Measurements from ENCODE around the gene SH3RF2.
"Not testable (repeated sequence)": the region's sequence is repeated elsewhere in the genome, so short reads cannot be mapped to it uniquely, and the experiment has no call there.

The SH3RF2 gene

DNA sequence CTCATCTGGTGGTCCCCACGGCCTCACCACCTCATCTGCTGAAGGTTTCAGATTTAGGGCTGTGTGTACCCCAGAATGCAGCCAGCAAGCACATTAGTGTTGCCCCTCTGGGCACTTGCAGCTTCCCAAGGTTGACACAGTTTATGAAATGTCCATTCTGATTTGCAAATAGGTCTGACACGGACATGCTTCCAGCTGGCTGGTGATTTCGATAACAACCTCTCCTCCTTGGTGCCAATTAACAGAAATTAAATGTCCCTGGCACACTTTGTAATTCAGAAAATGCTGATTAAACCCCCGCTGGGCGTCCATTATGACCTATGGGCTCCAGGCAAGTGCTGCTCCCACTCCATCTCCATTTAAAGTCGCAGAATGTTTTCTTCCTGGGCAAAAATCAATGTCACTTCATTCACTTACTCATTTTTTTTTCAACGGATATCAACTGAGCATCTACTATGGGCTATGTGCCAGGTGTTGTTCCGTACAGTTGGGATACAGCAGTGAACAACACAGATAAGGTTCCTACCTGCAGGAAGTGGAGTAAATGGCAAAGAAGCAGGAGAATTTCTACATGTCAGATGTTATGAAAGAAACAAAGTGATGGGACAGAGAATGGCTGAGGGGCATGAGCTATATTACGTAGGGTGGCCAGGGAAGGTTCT, 137.0 kb downstream of the SH3RF2 start:
- in situ Hi-C loops (cut with MboI; ENCODE audit: low sequenced_read_pairs), result loop anchor here (25.0 kb wide), 1 partner anchor 1861 kb away; no protein-coding TSS in a partner anchor

DNA sequence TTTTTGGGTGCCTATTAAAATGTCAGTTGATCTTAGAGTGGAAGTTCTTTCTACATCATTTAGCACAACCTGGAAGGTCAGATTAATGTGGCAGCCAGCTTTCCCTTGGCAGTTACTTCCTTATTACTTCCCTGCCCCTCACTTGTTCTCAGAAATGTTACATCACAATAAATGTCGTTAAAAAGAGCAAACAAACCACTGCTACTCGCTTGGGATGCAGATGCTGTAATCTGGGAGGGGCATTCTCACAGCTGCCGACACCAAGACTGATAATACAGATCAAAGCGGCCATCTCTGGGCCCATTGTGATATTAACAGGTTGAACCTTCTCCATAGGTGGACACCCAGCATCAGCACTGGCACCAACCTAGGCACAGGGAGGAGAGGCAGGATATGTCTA, 139.7 kb downstream of the SH3RF2 start:
- in situ Hi-C loops (cut with MboI; ENCODE audit: low sequenced_read_pairs), result no loop called here

DNA sequence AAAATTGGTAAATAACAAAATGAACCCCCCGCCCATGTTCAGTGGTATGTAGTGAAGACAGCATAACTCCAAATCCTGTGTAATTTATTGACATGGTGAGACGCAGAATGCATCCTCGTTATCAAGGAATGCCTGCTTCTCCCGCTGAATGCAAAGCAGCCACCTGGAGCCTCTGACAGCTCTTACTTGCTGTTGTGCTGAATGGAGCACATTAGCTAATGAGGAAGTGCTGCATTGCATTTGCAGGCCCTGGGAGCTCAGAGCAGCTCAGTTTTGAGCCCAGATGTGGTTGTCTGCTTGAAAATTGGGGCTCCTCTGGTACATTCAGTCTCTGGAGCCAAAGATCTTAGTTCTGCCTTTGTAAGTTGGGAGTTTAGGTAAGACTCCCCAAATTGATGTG, 140.1 kb downstream of the SH3RF2 start:
- in situ Hi-C loops (cut with MboI; ENCODE audit: low sequenced_read_pairs), result no loop called here

DNA sequence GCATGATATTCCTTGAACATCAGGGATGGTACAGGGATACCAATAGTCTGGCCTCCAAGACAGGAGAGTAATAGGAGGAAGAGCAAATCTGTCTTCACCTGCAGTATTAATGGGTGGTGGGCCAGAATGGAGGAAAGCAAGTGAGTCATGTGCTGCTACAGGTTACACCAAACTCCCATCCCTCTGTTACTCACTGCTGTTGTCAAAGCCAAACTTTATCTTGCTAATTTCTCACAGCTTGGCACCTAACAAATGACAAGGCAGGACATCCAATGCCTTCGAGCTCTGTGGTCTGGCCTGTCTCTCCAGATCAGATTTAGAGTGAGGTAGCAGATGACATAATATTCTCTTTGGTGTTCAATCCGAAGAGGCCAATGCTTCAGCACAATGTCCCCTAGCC, 142.2 kb downstream of the SH3RF2 start:
- in situ Hi-C loops (cut with MboI; ENCODE audit: low sequenced_read_pairs), result no loop called here

DNA sequence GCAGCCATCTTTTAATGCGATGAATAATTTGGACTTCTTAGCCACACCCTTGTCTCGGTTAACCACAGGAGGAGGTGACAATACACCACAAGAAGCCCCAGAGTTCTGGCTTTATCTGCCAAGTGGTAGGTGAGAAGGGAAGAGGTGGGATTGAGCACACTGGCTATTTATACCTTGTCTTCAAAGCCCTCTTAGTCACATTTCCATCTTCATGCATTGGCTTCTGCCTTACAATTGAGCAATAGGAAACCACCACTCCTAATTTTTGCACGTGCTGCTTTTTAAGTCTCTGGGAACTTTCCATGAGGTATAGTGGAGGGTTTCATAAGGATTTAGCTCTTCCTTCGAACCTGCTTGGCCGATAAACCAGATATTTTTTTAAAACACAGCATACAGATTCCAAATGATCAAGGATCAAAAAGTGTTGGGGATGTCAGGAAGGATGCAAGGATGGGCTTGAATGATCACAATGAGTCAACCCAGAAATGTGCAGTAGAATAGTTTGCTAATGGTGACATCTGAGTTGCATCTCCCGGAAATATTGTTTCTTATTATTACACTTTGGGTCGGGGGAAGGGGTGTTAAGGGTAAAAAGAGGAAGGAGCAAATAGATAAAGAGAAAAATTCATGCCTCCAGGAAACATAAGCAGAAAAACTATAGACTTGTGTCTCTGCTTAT, 143.5 kb downstream of the SH3RF2 start:
- in situ Hi-C loops (cut with MboI; ENCODE audit: low sequenced_read_pairs), result no loop called here

DNA sequence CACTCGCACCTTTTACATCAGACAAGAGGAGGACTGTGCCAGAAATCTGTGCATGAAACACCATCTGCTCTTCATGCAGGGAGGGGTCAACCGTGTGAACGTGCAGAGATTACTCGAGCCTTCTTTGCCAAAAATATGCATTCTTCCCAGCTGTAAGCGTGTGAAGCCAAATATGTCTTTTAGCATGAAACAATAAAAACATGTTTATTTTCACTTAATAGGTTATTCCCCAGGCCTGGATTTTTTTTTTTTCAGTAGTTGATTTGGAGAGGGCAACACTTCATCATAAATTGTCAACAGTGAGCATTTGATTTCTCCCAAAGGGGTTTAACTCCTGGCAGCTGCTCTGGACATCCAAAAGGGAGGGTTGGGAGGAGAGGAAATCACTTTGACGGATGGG, 145.2 kb downstream of the SH3RF2 start:
- in situ Hi-C loops (cut with MboI; ENCODE audit: low sequenced_read_pairs), result no loop called here

DNA sequence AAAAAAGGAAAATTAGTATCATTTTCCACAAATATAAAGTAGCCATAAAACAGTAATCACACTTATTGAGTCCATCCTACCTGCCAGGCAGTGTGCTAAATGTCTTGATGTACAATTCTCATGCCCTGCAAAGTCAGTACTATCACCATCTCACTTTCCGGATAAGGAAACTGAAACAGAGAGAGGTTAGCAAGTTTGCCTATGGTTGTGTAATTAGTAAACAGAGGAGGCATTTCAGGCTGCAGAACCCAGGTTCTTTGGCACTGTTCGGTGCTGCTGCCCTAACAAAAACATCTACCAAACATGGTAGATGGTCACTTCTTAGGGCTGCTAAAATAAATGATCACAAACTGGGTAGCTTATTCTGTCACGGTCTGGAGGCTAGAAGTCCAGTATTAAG, 146.4 kb downstream of the SH3RF2 start:
- in situ Hi-C loops (cut with MboI; ENCODE audit: low sequenced_read_pairs), result no loop called here

DNA sequence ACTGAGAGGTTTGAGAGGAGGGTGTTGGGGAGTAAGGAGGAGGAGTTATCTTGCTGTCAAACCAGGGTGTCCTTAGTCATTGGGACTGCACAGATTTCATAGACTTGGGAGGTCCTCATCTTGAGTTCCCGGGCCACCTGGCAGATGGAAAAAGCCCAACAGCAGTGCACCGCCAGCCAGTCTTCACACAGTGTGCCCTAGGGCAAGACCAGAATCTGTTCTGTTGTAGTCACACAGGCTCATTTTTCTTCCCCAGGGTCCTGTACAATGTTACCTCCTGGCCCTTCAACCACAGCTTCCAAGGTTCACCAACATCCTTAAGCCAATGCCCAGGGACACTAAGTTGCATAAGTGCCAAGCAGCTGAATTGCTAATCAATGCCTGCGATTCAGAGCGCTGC, 148.0 kb downstream of the SH3RF2 start:
- in situ Hi-C loops (cut with MboI; ENCODE audit: low sequenced_read_pairs), result no loop called here

DNA sequence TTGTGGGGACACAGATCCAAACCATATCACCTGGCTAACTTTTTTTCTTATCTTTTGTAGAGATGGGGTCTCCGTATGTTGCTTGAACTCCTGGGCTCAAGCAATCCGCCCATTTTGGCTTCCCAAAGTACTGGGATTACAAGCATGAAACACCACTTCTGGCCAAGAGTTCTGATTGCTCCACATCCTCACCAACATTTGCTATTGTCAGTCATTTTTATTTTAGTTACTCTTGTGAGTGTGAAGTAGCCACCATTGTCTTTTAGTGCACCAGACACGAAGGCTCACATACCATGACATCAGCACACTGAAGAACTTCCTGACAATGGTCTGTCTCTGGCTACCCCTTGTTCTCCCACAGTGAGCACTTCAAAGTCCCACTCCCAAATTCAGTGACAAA, 151.7 kb downstream of the SH3RF2 start:
- in situ Hi-C loops (cut with MboI; ENCODE audit: low sequenced_read_pairs), result no loop called here

DNA sequence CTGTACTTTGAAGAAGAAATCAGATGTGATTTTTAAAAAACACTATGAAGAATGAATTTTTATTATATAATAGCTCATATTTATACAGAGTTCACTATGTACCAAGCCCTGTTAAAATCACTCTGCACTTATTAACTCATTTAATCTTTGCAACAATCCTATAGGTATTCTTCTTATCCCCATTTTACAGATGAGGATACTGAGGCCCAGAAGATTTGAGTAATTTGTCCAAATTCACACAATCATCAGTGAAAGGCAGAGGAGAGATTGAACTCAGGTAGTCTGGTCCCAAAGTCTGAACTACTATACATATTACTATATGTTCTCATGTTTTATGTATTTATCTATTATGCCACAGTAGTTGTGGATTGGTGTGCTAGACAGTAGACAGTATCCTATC, 152.9 kb downstream of the SH3RF2 start:
- in situ Hi-C loops (cut with MboI; ENCODE audit: low sequenced_read_pairs), result no loop called here

DNA sequence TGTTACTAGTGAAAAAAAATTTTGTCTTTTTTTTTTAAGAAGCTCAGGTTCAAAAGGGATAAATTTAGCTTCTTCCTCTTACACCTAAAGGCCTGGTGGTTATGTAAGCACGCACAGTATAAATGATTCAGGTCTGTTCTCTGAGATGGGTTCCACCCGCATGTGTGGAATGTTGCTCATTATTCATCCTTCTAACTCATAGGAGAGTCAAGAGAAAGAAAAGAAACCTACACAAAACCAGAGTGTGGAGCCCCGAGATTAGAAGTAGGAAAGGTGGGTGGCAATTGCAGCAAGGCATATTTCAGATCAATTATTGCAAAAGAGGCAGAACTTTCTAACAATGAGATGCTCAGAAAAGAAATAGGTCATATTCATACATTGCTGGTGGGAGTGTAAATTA, 155.5 kb downstream of the SH3RF2 start:
- in situ Hi-C loops (cut with MboI; ENCODE audit: low sequenced_read_pairs), result no loop called here

DNA sequence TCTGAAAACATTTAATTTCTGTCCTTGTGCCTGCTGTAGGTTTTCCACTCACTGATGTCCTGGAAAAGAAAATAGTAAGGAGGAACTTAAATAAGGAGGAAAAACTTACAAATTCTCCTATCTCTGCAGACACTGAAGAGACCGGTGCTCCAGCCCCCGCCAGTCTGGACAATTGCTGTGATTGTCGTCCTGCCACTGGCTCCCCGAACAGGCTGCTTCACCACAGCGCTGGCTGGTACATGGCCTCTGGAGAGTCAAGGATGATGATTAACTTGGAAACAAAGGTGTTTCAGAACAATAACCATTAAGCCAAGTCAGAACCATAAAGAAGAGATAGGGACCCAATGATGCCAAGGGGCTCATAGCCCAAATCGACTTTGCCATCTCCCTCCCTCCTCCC, 161.7 kb downstream of the SH3RF2 start:
- in situ Hi-C loops (cut with MboI; ENCODE audit: low sequenced_read_pairs), result no loop called here

DNA sequence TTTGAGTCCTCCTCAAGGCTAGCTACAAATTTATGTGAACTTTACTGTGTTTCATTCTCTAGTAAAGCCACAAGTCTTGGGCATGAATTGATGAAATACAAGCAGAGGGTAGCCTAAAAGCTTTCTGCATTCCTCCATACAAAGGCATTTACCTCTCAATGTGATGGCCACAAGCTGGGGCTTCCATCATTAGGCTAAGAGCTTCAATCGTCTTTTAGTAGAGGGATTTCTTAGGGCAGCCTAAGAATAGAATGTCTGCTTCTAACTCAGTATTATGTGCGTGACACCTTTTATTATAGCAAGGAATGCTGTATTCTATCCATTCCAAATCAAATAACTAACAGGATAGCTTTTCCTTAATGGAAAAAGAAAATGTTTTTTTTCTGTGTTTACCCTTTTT, 165.3 kb downstream of the SH3RF2 start:
- in situ Hi-C loops (cut with MboI; ENCODE audit: low sequenced_read_pairs), result no loop called here

DNA sequence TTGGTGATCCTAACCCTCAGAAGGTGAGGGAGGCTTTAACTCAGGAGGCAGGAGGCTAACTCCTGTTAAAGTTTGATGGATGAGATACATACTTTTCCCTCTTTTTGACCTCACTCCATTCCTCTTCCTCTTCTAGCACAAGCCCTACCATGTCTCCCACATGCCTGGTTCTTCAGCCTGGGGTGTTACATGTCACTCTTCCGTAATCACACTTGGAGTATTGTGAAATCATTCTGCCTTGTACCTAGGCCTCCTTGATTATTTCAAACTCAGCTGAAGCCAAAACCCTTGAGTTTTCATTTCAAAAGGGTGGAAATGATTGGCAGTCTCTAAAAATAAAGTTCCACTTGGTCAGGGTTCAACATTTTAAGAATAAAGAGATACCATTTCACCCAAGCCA, 167.2 kb downstream of the SH3RF2 start:
- in situ Hi-C loops (cut with MboI; ENCODE audit: low sequenced_read_pairs), result no loop called here

DNA sequence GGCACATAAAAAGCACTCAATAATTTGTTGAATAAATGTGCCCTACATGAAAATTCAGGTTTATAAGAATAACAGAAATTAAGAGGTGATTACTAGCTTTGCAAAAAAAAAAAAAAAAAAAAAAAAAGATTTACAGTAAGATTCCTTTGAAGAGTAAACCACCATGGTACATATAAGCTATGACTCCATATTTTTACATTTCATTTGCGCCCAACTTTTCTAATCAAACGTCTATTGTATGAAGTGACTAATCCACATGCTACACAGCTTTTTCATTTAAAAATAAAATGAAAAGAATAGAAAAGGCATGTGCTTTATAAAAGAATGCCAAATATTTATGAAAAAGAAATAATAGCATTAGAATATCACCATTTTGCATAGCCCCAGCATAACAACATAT, 169.1 kb downstream of the SH3RF2 start, which contains the start of gene PLAC8L1:
Gene PLAC8L1, minus strand, starts transcription at position 101 of the 400 bp plus-strand sequence. CDS start 1,266 bp downstream, outside the sequence.
- in situ Hi-C loops (cut with MboI; ENCODE audit: low sequenced_read_pairs), result no loop called here

DNA sequence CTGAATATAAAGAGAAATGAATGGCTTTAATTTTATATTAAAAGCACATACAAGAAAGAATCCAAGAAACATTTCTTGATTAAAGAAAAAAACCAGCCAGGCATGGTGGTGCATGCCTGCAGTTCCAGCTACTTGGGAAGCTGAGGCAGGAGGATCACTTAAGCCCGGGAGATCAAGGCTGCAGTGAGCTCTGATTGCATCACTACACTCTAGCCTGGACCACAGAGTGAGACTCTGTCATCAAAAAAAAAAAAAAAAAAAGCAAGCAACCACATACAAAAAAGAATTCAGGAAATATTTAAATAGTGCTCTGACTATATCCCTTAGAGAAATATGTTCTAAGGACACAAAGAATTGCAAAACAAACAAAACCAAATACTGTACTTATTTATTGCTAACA, 171.5 kb downstream of the SH3RF2 start:
- in situ Hi-C loops (cut with MboI; ENCODE audit: low sequenced_read_pairs), result no loop called here

DNA sequence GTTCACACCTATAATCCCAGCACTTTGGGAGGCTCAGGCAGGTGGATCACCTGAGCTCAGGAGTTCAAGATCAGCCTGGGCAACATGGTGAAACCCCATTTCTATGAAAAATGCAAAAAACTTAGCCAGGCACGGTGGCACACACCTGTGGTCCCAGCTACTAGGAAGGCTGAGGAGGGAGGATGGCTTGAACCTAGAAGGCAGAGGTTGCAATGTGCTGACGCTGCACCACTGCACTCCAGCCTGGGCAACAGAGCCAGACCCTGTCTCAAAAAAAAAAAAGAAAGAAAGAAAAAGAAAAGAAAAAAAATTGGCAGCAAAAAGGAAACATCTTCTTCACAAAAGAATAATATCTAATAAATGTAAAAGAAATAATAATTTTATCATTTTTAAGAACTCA, 172.5 kb downstream of the SH3RF2 start:
- in situ Hi-C loops (cut with MboI; ENCODE audit: low sequenced_read_pairs), result not testable (repeated sequence)

DNA sequence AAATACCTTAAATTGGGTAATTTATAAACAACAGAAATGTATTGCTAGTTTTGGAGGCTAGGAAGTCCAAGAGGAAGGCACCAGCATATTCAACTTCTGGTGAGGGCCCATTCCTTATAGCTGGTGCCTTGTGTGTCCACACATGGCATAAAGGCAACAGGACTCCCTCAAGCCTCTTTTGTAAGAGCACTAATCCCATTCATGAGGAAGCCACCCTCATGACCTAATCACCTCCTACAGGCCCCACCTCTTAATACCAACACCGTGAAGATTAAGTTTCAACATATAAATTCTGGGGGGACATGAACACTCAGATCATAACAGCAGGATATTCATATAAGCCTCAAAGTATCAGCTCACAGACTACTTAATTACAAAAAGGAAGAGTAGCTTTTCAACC, 173.0 kb downstream of the SH3RF2 start:
- in situ Hi-C loops (cut with MboI; ENCODE audit: low sequenced_read_pairs), result no loop called here

DNA sequence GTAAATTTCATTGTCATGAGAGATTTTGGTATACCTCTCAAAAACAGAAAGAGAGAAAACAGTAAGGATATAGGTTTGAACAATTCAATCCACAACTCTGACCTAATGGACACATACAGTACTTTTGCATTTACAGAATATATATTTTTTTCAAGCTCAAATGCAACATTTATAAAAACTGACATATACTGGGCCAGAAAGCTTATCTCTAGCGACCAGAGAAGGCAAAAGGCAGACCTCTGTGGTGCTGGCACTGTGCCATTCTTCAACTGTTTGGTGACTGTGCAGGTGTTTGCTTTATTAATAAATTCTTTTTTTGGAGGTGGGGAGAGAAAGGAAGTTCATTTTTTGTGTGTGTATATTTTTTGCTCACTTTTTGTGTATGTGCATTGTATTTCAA, 175.0 kb downstream of the SH3RF2 start:
- in situ Hi-C loops (cut with MboI; ENCODE audit: low sequenced_read_pairs), result no loop called here

DNA sequence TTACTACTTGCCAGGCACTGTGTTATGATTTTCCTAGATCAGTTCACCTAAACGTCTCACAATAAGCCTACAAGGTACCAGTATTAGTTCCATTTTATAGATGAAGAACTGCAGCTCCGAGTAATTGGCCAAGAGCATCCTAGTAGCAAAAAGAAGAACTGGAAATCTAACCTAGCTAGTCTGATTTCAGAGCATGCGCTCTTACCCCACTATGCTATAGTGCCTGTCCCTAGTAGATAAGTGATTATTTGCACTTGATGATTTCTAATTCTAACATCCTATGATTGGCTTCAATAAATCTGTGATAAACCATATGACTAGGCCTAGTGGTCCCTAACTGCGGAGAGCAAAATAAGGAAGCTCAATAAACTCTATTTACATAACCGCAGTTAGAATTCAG, 176.1 kb downstream of the SH3RF2 start:
- in situ Hi-C loops (cut with MboI; ENCODE audit: low sequenced_read_pairs), result no loop called here
